GM12891 (cell line): ENCODE measurements around the gene KAZN.

Experiments used
- POLR2A ChIP-seq: IDR thresholded peaks from 2 replicates; pipeline ENCODE4 v1.6.1; 2011; ENCODE audit warnings: low read depth, low read length, control low read depth
- SPI1 ChIP-seq: IDR thresholded peaks from 2 replicates; pipeline ENCODE4 v1.6.1; 2011; ENCODE audit warnings: low read depth, low read length, control low read depth

DNA sequence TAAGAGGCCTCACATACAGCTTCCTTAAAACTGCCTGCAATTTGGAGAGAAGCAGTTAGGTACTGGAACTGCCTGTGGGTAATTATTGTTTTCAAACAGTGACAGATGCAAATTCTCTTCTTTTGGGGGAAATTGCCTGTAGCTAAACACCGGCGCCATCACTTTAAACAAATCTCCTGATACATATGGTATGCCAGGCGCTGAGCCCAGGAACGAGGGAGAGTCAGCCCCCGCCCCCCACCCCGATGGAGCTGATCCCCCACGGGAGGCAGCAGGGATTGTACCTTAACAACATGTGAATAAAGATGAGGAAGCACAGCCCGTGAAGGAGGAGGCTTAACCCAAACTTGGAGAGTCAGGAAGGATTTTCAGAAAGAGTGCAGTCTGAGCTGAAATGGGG is 562.1 kb downstream of the KAZN start:
- no peak for TF ChIP-seq POLR2A
- TF ChIP-seq SPI1, result no peak
